ENCODE results near the gene THAP7.

The THAP7 gene

DNA sequence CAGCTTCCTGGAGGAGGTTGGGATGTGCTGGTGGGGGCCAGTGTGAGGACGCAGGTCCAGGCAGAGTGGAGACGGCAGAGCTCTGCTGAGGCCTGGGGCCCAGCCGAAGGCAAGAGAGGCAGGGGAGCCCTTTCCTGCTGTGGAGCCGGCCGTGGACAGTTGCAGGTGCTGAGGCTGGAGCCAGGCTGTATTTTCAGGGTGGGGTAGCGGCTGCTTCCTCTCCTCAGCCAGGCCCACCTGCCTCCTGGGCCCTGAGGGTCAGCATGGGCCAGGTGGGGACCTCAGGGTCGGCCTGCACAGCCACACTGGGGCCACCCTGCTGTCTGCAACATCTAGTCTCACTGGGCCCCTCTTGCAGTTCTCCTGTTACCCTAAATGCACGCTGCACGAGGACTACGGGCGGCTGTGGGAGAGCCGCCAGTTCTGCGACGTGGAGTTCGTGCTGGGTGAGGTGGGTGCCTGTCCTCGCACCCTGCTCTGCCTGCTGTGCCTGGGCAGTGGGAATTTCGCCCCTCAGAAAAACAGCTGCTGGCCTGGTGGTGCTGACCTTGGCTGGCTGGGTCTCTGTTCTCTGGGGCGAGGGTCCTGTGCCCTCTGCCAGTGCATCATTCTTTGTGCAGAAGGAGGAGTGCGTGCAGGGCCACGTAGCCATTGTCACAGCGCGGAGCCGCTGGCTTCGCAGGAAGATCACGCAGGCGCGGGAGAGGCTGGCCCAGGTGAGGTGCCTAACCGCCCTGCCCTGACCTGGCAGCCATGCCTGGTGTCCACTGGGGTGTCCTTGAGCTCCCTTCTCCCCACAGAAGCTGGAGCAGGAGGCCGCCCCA lies 8.4 kb downstream of the THAP7 start:
- TF ChIP-seq SIN3A (IDR thresholded peaks at IDR 0.05; ENCODE audit: borderline replicate concordance, insufficient read depth, low read length) (no peak), POLR2AphosphoS5 (IDR thresholded peaks at IDR 0.05; ENCODE audit: low read depth, low read length) (no peak), TAF1 (IDR thresholded peaks at IDR 0.05; ENCODE audit: borderline replicate concordance, insufficient read depth, low read length) (no peak), FOXP2 (optimal IDR thresholded peaks at IDR 0.05; ENCODE audit: borderline replicate concordance, extremely low read depth, extremely low read length, insufficient read depth) (no peak)
- TF ChIP-seq, protein P1, sequence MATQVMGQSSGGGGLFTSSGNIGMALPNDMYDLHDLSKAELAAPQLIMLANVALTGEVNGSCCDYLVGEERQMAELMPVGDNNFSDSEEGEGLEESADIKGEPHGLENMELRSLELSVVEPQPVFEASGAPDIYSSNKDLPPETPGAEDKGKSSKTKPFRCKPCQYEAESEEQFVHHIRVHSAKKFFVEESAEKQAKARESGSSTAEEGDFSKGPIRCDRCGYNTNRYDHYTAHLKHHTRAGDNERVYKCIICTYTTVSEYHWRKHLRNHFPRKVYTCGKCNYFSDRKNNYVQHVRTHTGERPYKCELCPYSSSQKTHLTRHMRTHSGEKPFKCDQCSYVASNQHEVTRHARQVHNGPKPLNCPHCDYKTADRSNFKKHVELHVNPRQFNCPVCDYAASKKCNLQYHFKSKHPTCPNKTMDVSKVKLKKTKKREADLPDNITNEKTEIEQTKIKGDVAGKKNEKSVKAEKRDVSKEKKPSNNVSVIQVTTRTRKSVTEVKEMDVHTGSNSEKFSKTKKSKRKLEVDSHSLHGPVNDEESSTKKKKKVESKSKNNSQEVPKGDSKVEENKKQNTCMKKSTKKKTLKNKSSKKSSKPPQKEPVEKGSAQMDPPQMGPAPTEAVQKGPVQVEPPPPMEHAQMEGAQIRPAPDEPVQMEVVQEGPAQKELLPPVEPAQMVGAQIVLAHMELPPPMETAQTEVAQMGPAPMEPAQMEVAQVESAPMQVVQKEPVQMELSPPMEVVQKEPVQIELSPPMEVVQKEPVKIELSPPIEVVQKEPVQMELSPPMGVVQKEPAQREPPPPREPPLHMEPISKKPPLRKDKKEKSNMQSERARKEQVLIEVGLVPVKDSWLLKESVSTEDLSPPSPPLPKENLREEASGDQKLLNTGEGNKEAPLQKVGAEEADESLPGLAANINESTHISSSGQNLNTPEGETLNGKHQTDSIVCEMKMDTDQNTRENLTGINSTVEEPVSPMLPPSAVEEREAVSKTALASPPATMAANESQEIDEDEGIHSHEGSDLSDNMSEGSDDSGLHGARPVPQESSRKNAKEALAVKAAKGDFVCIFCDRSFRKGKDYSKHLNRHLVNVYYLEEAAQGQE (IDR thresholded peaks at IDR 0.05; ENCODE audit: insufficient read depth in 1 of 2, low read depth in 2 of 2, low read length in 2 of 2), result no peak

DNA sequence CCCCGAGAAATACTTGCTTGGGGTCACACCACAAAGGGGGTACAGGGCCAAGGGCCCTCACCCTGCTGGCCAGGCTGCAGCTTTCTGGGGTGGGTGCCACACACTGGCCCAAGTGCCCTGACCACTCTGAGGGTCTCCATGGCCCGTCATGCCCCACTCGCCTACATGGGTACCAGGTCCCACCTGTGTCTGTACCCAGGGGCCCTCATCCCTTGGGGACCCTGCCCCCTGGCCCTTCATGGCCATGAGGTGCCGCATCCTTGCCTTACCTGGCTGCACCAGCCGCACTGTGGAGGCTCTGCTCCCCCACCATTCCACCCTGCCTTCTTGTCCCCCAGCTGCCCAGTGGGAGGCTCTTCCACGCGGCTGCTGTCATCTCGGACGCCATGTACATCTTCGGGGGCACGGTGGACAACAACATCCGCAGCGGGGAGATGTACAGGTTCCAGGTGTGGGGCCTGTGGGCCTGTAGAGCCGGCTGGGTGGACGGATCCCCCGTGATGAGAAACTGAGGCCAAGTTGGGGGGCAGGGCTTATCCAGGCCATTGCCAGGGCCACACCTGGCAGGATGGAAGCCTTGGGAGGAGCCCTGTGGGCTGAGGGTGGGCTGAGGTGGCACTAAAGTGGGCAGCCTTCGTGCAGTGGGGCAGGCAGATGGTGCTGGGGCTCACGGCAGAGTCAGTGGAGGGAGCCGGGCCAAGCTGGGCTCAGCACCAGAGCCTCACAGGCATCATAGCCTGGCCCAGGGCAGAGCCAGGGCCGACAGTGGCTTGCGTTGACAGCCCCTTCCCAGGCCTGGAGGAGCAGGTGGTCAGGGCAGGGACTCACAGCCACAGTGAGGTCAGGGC lies 9.2 kb downstream of the THAP7 start:
- TF ChIP-seq POLR2AphosphoS5 (IDR thresholded peaks at IDR 0.05; ENCODE audit: low read depth, low read length), result no peak
- TF ChIP-seq, protein P1 (IDR thresholded peaks at IDR 0.05; ENCODE audit: insufficient read depth in 1 of 2, low read depth in 2 of 2, low read length in 2 of 2), result no peak
- TF ChIP-seq SIN3A (IDR thresholded peaks at IDR 0.05; ENCODE audit: borderline replicate concordance, insufficient read depth, low read length), result no peak
- no peak for TF ChIP-seq TAF1 (IDR thresholded peaks at IDR 0.05; ENCODE audit: borderline replicate concordance, insufficient read depth, low read length)
- no peak for TF ChIP-seq FOXP2 (optimal IDR thresholded peaks at IDR 0.05; ENCODE audit: borderline replicate concordance, extremely low read depth, extremely low read length, insufficient read depth)

- TF ChIP-seq FOXP2 (optimal IDR thresholded peaks at IDR 0.05; ENCODE audit: borderline replicate concordance, extremely low read depth, extremely low read length, insufficient read depth) (no peak), TAF1 (IDR thresholded peaks at IDR 0.05; ENCODE audit: borderline replicate concordance, insufficient read depth, low read length) (no peak)
- TF ChIP-seq, protein P1 (IDR thresholded peaks at IDR 0.05; ENCODE audit: insufficient read depth in 1 of 2, low read depth in 2 of 2, low read length in 2 of 2), result no peak
Observed at GRCh38 chr22:20992056-20992442, 9.9 kb downstream of the THAP7 start.

- TF ChIP-seq TAF1 (IDR thresholded peaks at IDR 0.05; ENCODE audit: borderline replicate concordance, insufficient read depth, low read length), result no peak
- no peak for TF ChIP-seq SIN3A (IDR thresholded peaks at IDR 0.05; ENCODE audit: borderline replicate concordance, insufficient read depth, low read length)
- TF ChIP-seq POLR2AphosphoS5 (IDR thresholded peaks at IDR 0.05; ENCODE audit: low read depth, low read length), result no peak
- TF ChIP-seq, protein P1 (IDR thresholded peaks at IDR 0.05; ENCODE audit: insufficient read depth in 1 of 2, low read depth in 2 of 2, low read length in 2 of 2), result no peak
- no peak for TF ChIP-seq FOXP2 (optimal IDR thresholded peaks at IDR 0.05; ENCODE audit: borderline replicate concordance, extremely low read depth, extremely low read length, insufficient read depth)
Observed at GRCh38 chr22:20991252-20992055, 10.5 kb downstream of the THAP7 start.

Measured in PFSK-1 (cell line).